Measurements from ENCODE around the gene TFB1M.
A peak's percentile ranks its signal among the peaks of the same experiment; 100 is the strongest.
"Not testable (repeated sequence)": the region's sequence is repeated elsewhere in the genome, so short reads cannot be mapped to it uniquely, and the experiment has no call there.

TFB1M gene

DNA sequence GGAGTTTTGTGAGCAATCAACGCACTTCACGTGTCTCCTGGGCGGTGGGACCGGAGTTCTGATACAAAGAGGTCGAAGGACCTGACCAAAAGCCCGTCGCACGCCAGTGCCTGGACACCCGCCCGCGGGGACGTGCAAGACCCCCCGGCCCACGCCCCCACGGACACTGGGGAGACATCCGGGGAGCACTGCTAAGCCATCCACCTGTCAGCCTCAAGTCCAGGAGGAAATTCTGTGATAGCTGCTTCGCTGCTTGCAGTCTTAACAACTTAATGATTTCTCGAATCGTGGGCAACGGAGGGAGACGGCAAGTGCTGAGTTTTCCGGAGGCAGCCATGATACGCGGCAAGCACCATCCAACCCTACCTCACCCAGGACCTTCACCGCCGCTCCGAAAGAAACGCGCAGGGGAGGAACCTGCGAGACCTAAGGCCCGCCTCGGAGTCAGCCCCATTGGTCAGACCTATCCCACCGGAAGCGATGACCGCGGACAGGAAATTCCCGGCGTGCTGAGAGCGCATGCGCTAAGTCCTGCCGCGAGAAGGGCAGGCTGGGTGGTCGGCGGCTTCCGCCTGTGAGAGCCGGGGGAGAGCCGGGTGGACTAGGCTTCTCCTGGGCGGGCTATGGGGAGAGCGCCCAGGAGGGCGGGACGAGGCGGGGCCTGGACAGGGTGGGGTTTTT is at the start of gene TFB1M:
TSS of gene TFB1M (minus strand) at position 393 of the 681 bp plus-strand sequence. CDS start at position 337, 56 bp downstream.
- peak; percentile 97 to 99 for DNase-seq (ENCODE audit: low read depth in 2 of 2)

DNA sequence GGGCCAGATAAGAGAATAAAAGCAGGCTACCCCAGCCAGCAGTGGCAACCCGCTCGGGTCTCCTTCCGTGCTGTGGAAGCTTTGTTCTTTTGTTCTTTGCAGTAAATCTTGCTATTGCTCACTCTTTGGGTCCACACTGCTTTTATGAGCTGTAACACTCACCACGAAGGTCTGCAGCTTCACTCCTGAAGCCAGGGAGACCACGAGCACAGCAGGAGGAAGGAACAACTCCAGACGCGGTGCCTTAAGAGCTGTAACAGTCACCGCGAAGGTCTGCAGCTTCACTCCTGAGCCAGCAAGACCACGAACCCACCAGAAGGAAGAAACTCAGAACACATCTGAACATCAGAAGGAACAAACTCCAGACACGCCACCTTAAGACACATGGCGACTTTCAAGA is 49.7 kb upstream of the TFB1M start:
- DNase-seq (ENCODE audit: low read depth in 2 of 2) = not testable (repeated sequence)

DNA sequence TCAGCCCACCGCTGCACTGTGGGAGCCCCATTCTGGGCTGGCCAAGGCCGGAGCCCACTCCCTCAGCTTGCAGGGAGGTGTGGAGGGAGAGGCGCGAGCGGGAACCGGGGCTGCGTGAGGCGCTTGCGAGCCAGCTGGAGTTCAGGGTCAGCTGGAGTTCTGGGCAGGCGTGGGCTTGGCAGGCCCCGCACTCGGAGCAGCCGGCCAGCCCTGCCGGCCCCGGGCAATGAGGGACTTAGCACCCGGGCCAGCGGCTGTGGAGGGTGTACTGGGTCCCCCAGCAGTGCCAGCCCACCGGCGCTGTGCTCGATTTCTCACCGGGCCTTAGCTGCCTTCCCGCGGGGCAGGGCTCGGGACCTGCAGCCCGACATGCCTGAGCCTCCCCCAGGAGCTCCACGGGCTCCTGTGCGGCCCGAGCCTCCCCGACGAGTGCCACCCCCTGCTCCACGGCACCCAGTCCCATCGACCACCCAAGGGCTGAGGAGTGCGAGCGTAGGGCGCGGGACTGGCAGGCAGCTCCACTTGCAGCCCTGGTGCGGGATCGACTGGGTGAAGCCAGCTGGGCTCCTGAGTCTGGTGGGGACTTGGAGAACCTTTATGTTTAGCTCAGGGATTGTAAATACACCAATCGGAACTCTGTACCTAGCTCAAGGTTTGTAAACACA is 48.8 kb upstream of the TFB1M start:
- not testable (repeated sequence) for DNase-seq (ENCODE audit: low read depth in 2 of 2)

GRCh38 chr6:155354167-155354566 is 39.9 kb upstream of the TFB1M start:
- no peak for DNase-seq (ENCODE audit: low read depth in 2 of 2)

- DNase-seq (ENCODE audit: low read depth in 2 of 2) = no peak
Measured at GRCh38 chr6:155352811-155353210, 38.5 kb upstream of the TFB1M start.

DNA sequence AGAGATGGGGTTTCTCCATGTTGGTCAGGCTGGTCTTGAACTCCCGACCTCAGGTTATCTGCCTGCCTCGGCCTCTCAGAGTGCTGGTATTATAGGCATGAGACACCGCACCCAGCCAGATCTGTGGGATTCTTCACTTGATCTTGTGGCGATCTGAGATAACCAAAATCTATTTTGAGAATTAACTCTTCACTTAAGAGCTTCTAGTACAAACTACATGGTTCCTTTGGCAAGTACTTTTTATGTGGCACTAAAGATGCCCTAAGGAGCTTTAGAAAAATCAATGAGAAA is 37.8 kb upstream of the TFB1M start:
- no peak for DNase-seq (ENCODE audit: low read depth in 2 of 2)

GRCh38 chr6:155351273-155352129 is 37.2 kb upstream of the TFB1M start:
- no peak for DNase-seq (ENCODE audit: low read depth in 2 of 2)

DNA sequence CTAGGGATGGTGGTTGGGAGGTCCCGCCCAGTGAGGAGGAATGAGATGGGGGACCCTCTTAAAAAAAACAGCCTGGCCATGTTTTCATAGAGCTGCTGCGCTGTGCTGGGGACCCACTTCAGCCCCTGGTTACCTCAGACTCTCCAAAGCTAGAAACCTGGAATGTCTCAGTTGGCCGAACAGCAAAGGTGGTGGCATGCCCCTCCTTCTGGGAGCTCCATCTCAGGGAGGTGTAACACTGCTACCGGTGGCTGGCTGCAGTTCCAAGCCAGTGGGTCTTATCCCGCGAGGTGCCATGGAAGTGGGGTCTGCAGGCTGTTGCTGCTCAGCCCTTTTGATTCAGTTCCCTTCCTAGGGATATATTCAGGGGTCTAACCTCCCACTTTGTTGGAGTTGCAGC is 35.7 kb upstream of the TFB1M start:
- DNase-seq (ENCODE audit: low read depth in 2 of 2) = no peak

DNA sequence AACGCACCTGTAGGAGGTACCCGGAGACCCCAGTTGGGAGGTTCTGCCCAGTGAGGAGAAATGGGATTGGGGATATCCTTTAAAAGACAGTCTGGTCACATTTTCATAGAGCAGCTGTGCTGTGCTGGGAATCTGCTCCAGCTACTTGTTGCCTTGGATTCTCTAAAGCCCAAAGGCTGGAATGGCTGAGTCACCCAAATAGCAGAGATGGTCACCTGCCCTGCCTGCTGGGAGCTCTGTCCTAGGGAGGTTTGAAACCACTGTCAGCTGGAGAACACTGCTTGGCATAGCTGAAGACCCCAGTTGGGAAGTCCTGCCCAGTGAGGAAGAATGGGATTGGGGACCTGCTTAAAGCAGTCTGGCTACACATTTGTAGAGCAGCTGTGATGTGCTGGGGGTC is 34.8 kb upstream of the TFB1M start:
- DNase-seq (ENCODE audit: low read depth in 2 of 2) = no peak

DNA sequence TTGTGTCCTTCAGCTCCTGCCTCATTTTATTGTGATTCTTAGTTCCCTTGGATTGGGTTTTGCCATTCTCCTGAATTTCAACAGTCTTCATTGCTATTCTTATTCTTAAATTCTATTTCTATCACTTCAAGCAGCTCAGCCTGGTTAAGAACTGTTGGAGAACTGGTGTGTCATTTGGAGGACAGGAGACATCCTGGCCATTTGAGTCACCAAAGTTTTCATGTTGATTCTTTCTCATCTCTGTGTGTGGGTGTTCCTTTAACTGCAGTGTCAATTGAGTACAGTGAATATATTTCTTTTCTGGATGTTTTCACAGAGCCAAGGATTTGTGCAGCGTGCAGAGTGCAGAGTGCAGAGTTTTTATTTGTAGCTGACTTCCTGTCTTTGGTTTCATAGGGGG is 33.5 kb upstream of the TFB1M start:
- no peak for DNase-seq (ENCODE audit: low read depth in 2 of 2)

DNA sequence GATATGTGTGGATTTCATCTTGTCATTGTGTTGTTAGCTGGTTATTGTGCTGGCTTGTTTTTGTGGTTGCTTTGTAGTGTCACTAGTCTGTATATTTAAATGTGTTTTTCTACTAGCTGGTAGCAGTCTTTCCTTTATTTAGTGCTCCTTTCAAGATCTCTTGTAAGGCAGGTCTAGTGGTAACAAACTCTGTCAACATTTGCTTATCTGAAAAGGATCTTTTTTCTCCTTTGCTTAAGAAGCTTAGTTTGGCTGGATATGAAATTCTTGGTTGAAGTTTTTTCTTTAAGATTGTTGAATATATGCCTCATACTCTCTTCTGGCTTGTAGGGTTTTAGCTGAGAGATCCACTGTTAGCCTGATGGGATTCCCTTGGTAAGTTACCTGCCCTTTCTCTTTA is 32.7 kb upstream of the TFB1M start:
- DNase-seq (ENCODE audit: low read depth in 2 of 2) = no peak

DNA sequence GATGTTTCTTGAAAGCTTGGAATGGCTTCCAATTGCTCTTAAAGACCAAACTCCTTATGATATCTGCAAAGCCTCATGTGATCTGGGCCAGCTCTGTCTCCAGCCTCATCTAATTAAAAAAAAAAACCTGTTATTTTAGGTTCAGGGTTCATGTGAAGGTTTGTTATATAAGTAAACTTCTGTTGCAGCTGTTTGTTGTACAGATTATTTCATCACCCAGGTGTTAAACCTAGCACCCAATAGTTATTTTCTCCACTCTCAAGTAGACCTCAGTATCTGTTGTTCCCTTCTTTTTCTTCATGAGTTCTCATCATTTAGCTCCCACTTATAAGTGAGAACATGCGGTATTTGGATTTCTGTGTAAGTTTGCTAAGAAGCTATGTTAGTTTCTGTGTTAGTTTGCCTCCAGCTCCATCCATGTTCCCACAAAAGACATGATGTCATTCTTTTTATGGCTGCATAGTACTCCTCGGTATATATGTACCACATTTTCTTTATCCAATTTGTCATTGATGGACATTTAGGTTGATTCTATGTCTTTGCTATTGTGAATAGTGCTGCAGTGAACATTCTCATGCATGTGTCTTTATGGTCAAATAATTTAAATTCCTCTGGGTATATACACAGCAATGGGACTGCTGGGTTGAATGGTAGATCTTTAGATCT is 30.2 kb upstream of the TFB1M start:
- DNase-seq (ENCODE audit: low read depth in 2 of 2) = no peak

DNA sequence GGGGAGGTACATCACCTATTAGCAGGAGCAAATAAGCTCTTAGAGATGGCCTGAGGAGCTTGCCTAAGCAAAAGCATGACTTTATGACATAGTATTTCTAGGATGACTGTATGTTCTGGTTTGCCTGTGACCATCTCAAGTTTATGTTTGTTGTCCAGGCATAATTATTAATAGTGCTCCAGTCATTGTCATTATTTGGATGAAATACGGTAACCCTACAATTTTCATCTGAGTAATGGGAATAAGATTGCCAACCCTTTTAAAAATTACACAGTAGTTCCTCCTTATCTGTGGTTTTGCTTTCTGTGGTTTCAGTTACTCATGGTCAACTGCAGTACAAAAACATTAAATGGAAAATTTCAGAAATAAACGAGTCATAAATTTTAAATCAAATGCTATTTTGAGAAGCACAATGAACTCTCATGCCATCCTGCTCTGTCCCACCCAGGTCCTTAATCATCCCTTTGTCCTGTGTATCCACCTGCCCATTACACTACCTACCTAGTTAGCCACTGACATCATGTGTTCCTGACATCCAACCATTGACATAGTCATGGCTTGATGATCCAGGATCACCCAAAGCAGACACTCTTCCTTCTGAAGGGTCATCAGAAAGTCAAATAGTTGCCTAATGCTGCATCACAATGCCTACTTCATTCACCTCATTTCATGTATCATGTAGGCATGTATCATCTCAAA is 27.0 kb upstream of the TFB1M start:
- no peak for DNase-seq (ENCODE audit: low read depth in 2 of 2)

- no peak for DNase-seq (ENCODE audit: low read depth in 2 of 2)
Measured at GRCh38 chr6:155340464-155341129, 26.3 kb upstream of the TFB1M start.

DNA sequence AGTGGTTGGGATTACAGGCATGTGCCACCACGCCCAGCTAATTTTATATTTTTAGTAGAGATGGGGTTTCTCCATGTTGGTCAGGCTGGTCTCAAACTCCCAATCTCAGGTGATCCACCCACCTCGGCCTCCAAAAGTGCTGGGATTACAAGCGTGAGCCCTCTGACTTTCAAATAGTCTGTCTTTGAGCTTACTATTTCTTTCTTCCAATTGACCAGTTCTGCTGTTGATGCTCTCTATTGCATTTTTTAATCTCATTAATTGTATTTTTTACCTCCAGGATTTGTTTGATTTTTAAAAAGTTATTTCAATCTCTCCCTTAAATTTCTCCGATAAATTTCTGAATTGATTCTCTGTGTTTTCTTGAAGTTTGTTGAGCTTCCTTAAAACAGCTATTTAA is 25.6 kb upstream of the TFB1M start:
- not testable (repeated sequence) for DNase-seq (ENCODE audit: low read depth in 2 of 2)

GRCh38 chr6:155338237-155338636 is 24.0 kb upstream of the TFB1M start:
- DNase-seq (ENCODE audit: low read depth in 2 of 2) = not testable (repeated sequence)

- no peak for DNase-seq (ENCODE audit: low read depth in 2 of 2)
Measured at GRCh38 chr6:155335265-155335664, 21.0 kb upstream of the TFB1M start.

- DNase-seq (ENCODE audit: low read depth in 2 of 2) = not testable (repeated sequence)
Measured at GRCh38 chr6:155334073-155334472, 19.8 kb upstream of the TFB1M start.

DNA sequence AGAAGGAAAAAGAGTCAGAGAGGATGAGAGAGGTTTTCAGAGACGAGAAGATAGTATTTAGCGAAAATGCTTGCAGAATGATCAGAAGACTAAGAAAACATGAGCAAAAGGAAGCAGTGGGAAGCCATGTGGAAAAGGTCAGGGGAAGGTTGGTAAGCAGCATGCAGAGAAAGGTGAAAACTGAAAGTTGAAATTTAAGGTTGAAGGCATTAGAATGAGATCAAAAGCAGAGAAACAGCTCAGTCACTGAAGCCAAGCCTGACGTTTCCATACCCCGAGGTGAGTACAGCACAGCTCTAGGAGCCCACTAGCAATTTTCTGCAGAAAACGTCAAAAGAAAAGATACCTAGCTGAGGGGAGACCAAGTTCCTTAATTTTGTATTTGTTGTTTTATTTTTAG is 19.1 kb upstream of the TFB1M start:
- no peak for DNase-seq (ENCODE audit: low read depth in 2 of 2)

GRCh38 chr6:155330922-155331321 is 16.6 kb upstream of the TFB1M start:
- no peak for DNase-seq (ENCODE audit: low read depth in 2 of 2)

- DNase-seq (ENCODE audit: low read depth in 2 of 2) = no peak
Measured at GRCh38 chr6:155330133-155330734, 15.9 kb upstream of the TFB1M start.
